HCT116 (cell line): Measurements from ENCODE around the gene PRDX2. TPM values are rescaled to one million over a fixed set of nuclear protein-coding genes. Genes with fewer than 3 reads are reported as not detected.

Experiments
- ATAC-seq: fragments of 200-7000 bp; cut with Tn5 transposase; 2 replicates; pipeline ENCODE4 v1.9.1; 2020; ENCODE audit warnings: mild to moderate bottlenecking, moderate library complexity
- BruUV-seq: library from RNA; stranded (reverse); fragments of 400-500 nt; replicated peaks from 2 replicates; lab custom pipeline; 2021; lab: Mats Ljungman, UMichigan
- CTCF ChIA-PET: fragments of 300-600 bp; sonication (Branson Sonifier 250); formaldehyde crosslinking; loops from one replicate; lab custom pipeline; 2021; ENCODE audit warnings: antibody characterized with exemption; lab: Charles Lee
- POLR2A ChIA-PET: fragments of 300-600, 350-600 bp; sonication (Branson Sonifier 250); formaldehyde crosslinking; loops from one replicate; lab custom pipeline; 2021; ENCODE audit warnings: antibody characterized with exemption; lab: Charles Lee
- RAD21 ChIA-PET, 2 experiments: fragments of 300-600 bp; sonication (Branson Sonifier 250); formaldehyde crosslinking; loops; one replicate each; lab custom pipeline; 2023; ENCODE audit warnings: low total read pairs in 2 of 2; ENCODE audit not compliant: uncharacterized antibody in 2 of 2, unreplicated experiment in 2 of 2, low non-redundant PET in 1 of 2; lab: Charles Lee
- DNase-seq: peaks from one replicate; pipeline ENCODE4 v3.0.0-alpha.2; 2010; ENCODE audit warnings: low read depth, low spot score
- H2AFZ ChIP-seq: fragments of 200-600 bp; shearing (Covaris generic), sonication (generic); 2 replicates; pipeline ENCODE4 v1.6.1; 2017; ENCODE audit warnings: low read depth, mixed run types, mixed read lengths, antibody characterized with exemption, low read length; ENCODE audit not compliant: poor library complexity, severe bottlenecking
- H3K27ac ChIP-seq: 2 replicates; pipeline ENCODE4 v1.5.1; 2012; ENCODE audit warnings: low read depth, low read length
- H3K27me3 ChIP-seq: fragments of 200-600 bp; sonication (generic); 2 replicates; pipeline ENCODE4 v1.6.1; 2016; ENCODE audit warnings: mixed run types, low read length, mixed read lengths; ENCODE audit not compliant: insufficient read depth
- H3K36me3 ChIP-seq, 2 experiments: fragments of 200-500 bp in 1 of 2; fragments of 200-600 bp in 1 of 2; sonication (Bioruptor generic) in 1 of 2; sonication (generic) in 1 of 2; 2 replicates each; pipeline versions ENCODE4 v1.5.1 to v1.6.1; 2014 to 2016; ENCODE audit warnings: low read length in 2 of 2, inconsistent platforms in 1 of 2, mixed read lengths in 1 of 2, mixed run types in 1 of 2; ENCODE audit not compliant: insufficient read depth in 2 of 2, control insufficient read depth in 1 of 2
- H3K4me1 ChIP-seq, 2 experiments: fragments of 200-600 bp in 1 of 2; sonication (generic) in 1 of 2; 2 replicates each; pipeline versions ENCODE4 v1.5.1 to v1.6.1; 2012 to 2017; ENCODE audit warnings: low read length in 2 of 2, inconsistent platforms in 1 of 2, mild to moderate bottlenecking in 1 of 2, mixed read lengths in 1 of 2, mixed run types in 1 of 2, moderate library complexity in 1 of 2; ENCODE audit not compliant: insufficient read depth in 2 of 2, control insufficient read depth in 1 of 2
- H3K4me2 ChIP-seq: fragments of 200-600 bp; sonication (generic); 2 replicates; pipeline ENCODE4 v1.6.1; 2017; ENCODE audit warnings: mixed run types, low read length, mixed read lengths
- H3K4me3 ChIP-seq, 2 experiments: fragments of 200-600 bp in 1 of 2; sonication (generic) in 1 of 2; replicated peaks in 1 of 2; 2 replicates each; pipeline ENCODE4 v1.5.1; 2011 to 2016; ENCODE audit warnings: low read length in 2 of 2, control low read depth in 1 of 2, low read depth in 1 of 2, mild to moderate bottlenecking in 1 of 2, mixed read lengths in 1 of 2, mixed run types in 1 of 2
- H3K79me2 ChIP-seq: fragments of 200-600 bp; sonication (generic); 2 replicates; pipeline ENCODE4 v1.6.1; 2017; ENCODE audit warnings: mild to moderate bottlenecking, mixed run types, low read length, moderate library complexity, mixed read lengths; ENCODE audit not compliant: insufficient read depth
- H3K9ac ChIP-seq: fragments of 200-600 bp; sonication (generic); 2 replicates; pipeline ENCODE4 v1.6.1; 2016; ENCODE audit warnings: low read length, mixed read lengths
- H3K9me2 ChIP-seq: fragments of 200-600 bp; sonication (generic), shearing (Covaris generic); 2 replicates; pipeline ENCODE4 v1.6.1; 2017; ENCODE audit warnings: mixed run types, mild to moderate bottlenecking, moderate library complexity; ENCODE audit not compliant: insufficient read depth
- H3K9me3 ChIP-seq, 2 experiments: fragments of 200-500 bp in 1 of 2; fragments of 200-600 bp in 1 of 2; sonication (Bioruptor generic) in 1 of 2; sonication (generic) in 1 of 2; 2 replicates each; pipeline ENCODE4 v1.6.1; 2014 to 2017; ENCODE audit warnings: low read length in 2 of 2, mixed read lengths in 2 of 2, inconsistent platforms in 1 of 2, low read depth in 1 of 2, mild to moderate bottlenecking in 1 of 2, mixed run types in 1 of 2, moderate library complexity in 1 of 2; ENCODE audit not compliant: control insufficient read depth in 1 of 2, insufficient read depth in 1 of 2
- H4K20me1 ChIP-seq: fragments of 200-600 bp; sonication (generic), shearing (Covaris generic); 2 replicates; pipeline ENCODE4 v1.6.1; 2017; ENCODE audit warnings: mixed run types, mild to moderate bottlenecking, moderate library complexity; ENCODE audit not compliant: insufficient read depth
- CBX3 ChIP-seq: IDR thresholded peaks from 2 replicates; pipeline ENCODE4 v1.6.1; 2012; ENCODE audit warnings: low read depth
- CEBPB ChIP-seq: IDR thresholded peaks from 2 replicates; pipeline ENCODE4 v1.6.1; 2012; ENCODE audit warnings: low read depth
- EGR1 ChIP-seq: IDR thresholded peaks from 2 replicates; pipeline ENCODE4 v1.6.1; 2012; ENCODE audit warnings: low read depth
- ELF1 ChIP-seq: IDR thresholded peaks from 2 replicates; pipeline ENCODE4 v1.6.1; 2012; ENCODE audit warnings: low read depth, borderline replicate concordance
- EZH2phosphoT487 ChIP-seq: fragments of 200-600 bp; IDR thresholded peaks from 2 replicates; pipeline ENCODE4 v1.6.1; 2018; ENCODE audit warnings: antibody characterized with exemption, borderline replicate concordance
- JUND ChIP-seq: IDR thresholded peaks from 2 replicates; pipeline ENCODE4 v1.6.1; 2012
- MAX ChIP-seq: IDR thresholded peaks from 2 replicates; pipeline ENCODE4 v1.6.1; 2012
- POLR2A ChIP-seq: IDR thresholded peaks from 2 replicates; pipeline ENCODE4 v1.7.0; 2011; ENCODE audit warnings: borderline replicate concordance; ENCODE audit not compliant: insufficient read depth, insufficient read length; ENCODE audit errors: extremely low read depth
- POLR2AphosphoS5 ChIP-seq: IDR thresholded peaks from 2 replicates; pipeline ENCODE4 v1.6.1; 2011; ENCODE audit warnings: mild to moderate bottlenecking, low read depth, low read length, moderate library complexity
- RAD21 ChIP-seq: IDR thresholded peaks from 2 replicates; pipeline ENCODE4 v1.6.1; 2012; ENCODE audit warnings: low read depth, mild to moderate bottlenecking
- SIN3A ChIP-seq: IDR thresholded peaks from 2 replicates; pipeline ENCODE4 v1.6.1; 2012; ENCODE audit warnings: low read depth
- SP1 ChIP-seq: IDR thresholded peaks from 2 replicates; pipeline ENCODE4 v1.6.1; 2012; ENCODE audit warnings: low read depth
- SRF ChIP-seq: IDR thresholded peaks from 2 replicates; pipeline ENCODE4 v1.6.1; 2012; ENCODE audit warnings: low read depth
- YY1 ChIP-seq: IDR thresholded peaks from 2 replicates; pipeline ENCODE4 v1.6.1; 2011; ENCODE audit warnings: low read length, low read depth, moderate library complexity, mild to moderate bottlenecking; ENCODE audit not compliant: insufficient replicate concordance; ENCODE audit errors: extremely low read depth
- ZBTB33 ChIP-seq: IDR thresholded peaks from 2 replicates; pipeline ENCODE4 v1.6.1; 2011; ENCODE audit warnings: mild to moderate bottlenecking, low read length, moderate library complexity; ENCODE audit not compliant: insufficient replicate concordance; ENCODE audit errors: extremely low read depth
- ZFX ChIP-seq: fragments of 450-650 bp; IDR thresholded peaks from 2 replicates; pipeline ENCODE4 v1.6.1; 2017
- ZNF274 ChIP-seq: fragments of 200-500 bp; sonication (Bioruptor generic); IDR thresholded peaks from 2 replicates; pipeline ENCODE4 v1.6.1; 2014; ENCODE audit warnings: mild to moderate bottlenecking, low read depth, low read length, inconsistent platforms
- intact Hi-C: fragments of 100-400 bp; cut with micrococcal nuclease; formaldehyde crosslinking; loops from 2 replicates; pipeline ENCODE4 v1.10.0; 2022
- total RNA-seq: library from RNA; stranded (reverse); gene quantifications from one replicate; pipeline ENCODE4 v1.2.1, GENCODE V29; 2021; ENCODE audit not compliant: unreplicated experiment
- TF ChIP-seq, protein P1 (sequence below): IDR thresholded peaks from 2 replicates; pipeline ENCODE4 v1.6.1; 2012; ENCODE audit warnings: low read depth
- TF ChIP-seq, protein P2 (sequence below): IDR thresholded peaks from 2 replicates; pipeline ENCODE4 v1.6.1; 2012

Gene PRDX2
- total RNA-seq, 1 experiment from 2014 or later, result 387 TPM

GRCh38 chr19:12763100-12763499, 38.5 kb downstream of the PRDX2 start:
- peaks cover 4 to 13% of the 10 kb centered on the region in 2 experiments; a peak in 3 of 4 replicates for H3K4me1 ChIP-seq
- ChIA-PET POLR2A (interaction anchor here (5.4 kb wide), 1 partner anchor 31 kb away, joined by 98 read pairs; the partner anchor contains the start of gene JUNB), CTCF (interaction anchor here (0.7 to 6.1 kb wide), 3 partner anchors 34 to 128 kb away, joined by 4 to 87 read pairs (median 5); no protein-coding TSS in a partner anchor), RAD21 (no interaction called here)
- no peaks in the 10 kb centered on the region for H3K27me3 ChIP-seq
- no peak overlapping the region for H3K4me3 ChIP-seq
- H3K36me3 ChIP-seq, result peaks cover 14 to 16% of the 10 kb centered on the region in 2 experiments
- no peak overlapping the region for H3K27ac ChIP-seq
- intact Hi-C loops, result no loop called here
- H3K9me3 ChIP-seq, result no peaks in the 10 kb centered on the region
- H3K4me2 ChIP-seq, result no peak overlapping the region
- H3K79me2 ChIP-seq, result no peaks in the 10 kb centered on the region
- no peak overlapping the region for H3K9ac ChIP-seq
- H4K20me1 ChIP-seq, result no peaks in the 10 kb centered on the region
- BruUV-seq, result TSS peak; percentile 27
- no peaks in the 10 kb centered on the region for H3K9me2 ChIP-seq
- TF ChIP-seq ZBTB33 (no peak), RAD21 (no peak), CBX3 (no peak), SP1 (no peak), POLR2A (no peak), SIN3A (no peak), ZNF274 (no peak), MAX (no peak), POLR2AphosphoS5 (no peak), EGR1 (no peak), EZH2phosphoT487 (no peak), ZFX (no peak), CEBPB (no peak), JUND (no peak), SRF (no peak), YY1 (no peak), ELF1 (no peak)
- TF ChIP-seq, protein P1, sequence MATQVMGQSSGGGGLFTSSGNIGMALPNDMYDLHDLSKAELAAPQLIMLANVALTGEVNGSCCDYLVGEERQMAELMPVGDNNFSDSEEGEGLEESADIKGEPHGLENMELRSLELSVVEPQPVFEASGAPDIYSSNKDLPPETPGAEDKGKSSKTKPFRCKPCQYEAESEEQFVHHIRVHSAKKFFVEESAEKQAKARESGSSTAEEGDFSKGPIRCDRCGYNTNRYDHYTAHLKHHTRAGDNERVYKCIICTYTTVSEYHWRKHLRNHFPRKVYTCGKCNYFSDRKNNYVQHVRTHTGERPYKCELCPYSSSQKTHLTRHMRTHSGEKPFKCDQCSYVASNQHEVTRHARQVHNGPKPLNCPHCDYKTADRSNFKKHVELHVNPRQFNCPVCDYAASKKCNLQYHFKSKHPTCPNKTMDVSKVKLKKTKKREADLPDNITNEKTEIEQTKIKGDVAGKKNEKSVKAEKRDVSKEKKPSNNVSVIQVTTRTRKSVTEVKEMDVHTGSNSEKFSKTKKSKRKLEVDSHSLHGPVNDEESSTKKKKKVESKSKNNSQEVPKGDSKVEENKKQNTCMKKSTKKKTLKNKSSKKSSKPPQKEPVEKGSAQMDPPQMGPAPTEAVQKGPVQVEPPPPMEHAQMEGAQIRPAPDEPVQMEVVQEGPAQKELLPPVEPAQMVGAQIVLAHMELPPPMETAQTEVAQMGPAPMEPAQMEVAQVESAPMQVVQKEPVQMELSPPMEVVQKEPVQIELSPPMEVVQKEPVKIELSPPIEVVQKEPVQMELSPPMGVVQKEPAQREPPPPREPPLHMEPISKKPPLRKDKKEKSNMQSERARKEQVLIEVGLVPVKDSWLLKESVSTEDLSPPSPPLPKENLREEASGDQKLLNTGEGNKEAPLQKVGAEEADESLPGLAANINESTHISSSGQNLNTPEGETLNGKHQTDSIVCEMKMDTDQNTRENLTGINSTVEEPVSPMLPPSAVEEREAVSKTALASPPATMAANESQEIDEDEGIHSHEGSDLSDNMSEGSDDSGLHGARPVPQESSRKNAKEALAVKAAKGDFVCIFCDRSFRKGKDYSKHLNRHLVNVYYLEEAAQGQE, result no peak
- TF ChIP-seq, protein P2, sequence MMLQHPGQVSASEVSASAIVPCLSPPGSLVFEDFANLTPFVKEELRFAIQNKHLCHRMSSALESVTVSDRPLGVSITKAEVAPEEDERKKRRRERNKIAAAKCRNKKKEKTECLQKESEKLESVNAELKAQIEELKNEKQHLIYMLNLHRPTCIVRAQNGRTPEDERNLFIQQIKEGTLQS, result no peak
- DNase-seq (no peak), ATAC-seq (no peak)
- H2AFZ ChIP-seq, result no peak overlapping the region
